Upper lobe of left lung (tissue), 6 donors: Measurements from ENCODE around the gene ITSN2. TPM values are rescaled to one million over a fixed set of nuclear protein-coding genes. Genes with fewer than 3 reads are reported as not detected.

Experiments
- ATAC-seq, 2 donors: fragments of 200-7000 bp; cut with Tn5 transposase; one replicate each; pipeline ENCODE4 v1.9.1; 2022; ENCODE audit warnings: mild to moderate bottlenecking in 2 of 2, moderate library complexity in 2 of 2; ENCODE audit not compliant: low FRiP score in 2 of 2
- DNase-seq, 2 donors: peaks; one replicate each; pipeline ENCODE4 v3.0.0-alpha.2; 2019 to 2020
- H3K27ac ChIP-seq, 4 donors: fragments of 200-600 bp; sonication (generic); one replicate each; pipeline ENCODE4 v1.5.1; 2016 to 2019
- H3K27me3 ChIP-seq, 4 donors: fragments of 200-600 bp; sonication (generic); one replicate each; pipeline ENCODE4 v1.5.1; 2017 to 2019
- H3K36me3 ChIP-seq, 4 donors: fragments of 200-600 bp; sonication (generic); one replicate each; pipeline ENCODE4 v1.5.1; 2016 to 2019
- H3K4me1 ChIP-seq, 4 donors: fragments of 200-600 bp; sonication (generic); one replicate each; pipeline ENCODE4 v1.5.1; 2018 to 2019
- H3K4me3 ChIP-seq, 4 donors: fragments of 200-600 bp; sonication (generic); one replicate each; pipeline ENCODE4 v1.5.1; 2017 to 2019; ENCODE audit warnings: mild to moderate bottlenecking in 2 of 4, moderate library complexity in 1 of 4
- H3K9me3 ChIP-seq, 4 donors: fragments of 200-600 bp; sonication (generic); one replicate each; pipeline ENCODE4 v1.5.1; 2018 to 2019
- EP300 ChIP-seq, 4 donors: sonication (generic); formaldehyde crosslinking; IDR thresholded peaks; one replicate each; pipeline ENCODE4 v1.5.1; 2017; ENCODE audit warnings: antibody characterized with exemption in 4 of 4, control low read depth in 2 of 4
- POLR2A ChIP-seq, 4 donors: fragments of 450-650 bp; IDR thresholded peaks; one replicate each; pipeline ENCODE4 v1.5.1; 2016 to 2017; ENCODE audit warnings: antibody characterized with exemption in 4 of 4, mild to moderate bottlenecking in 2 of 4
- POLR2AphosphoS5 ChIP-seq, 2 donors: sonication (generic); formaldehyde crosslinking; IDR thresholded peaks; one replicate each; pipeline ENCODE4 v1.5.1; 2017; ENCODE audit warnings: antibody characterized with exemption in 2 of 2
- WGBS, 2 donors: methylation state at CpG; one replicate each; pipeline ENCODE4 v1.1.5; 2017 to 2018; 5-methylcytosine and 5-hydroxymethylcytosine counted together
- total RNA-seq, 6 donors: library from RNA; depleted of rRNA in 4 of 6; stranded (reverse); fragments of >200 nt in 4 of 6; gene quantifications; one replicate each; pipeline versions ENCODE4 v1.1.0 to v1.2.1, GENCODE V29; 2016 to 2021
- TF ChIP-seq, protein P1 (sequence below), 6 experiments: fragments of 450-650 bp in 4 of 6; fragments of 200-600 bp in 2 of 6; sonication (generic) in 2 of 6; IDR thresholded peaks; one replicate each; pipeline ENCODE4 v1.5.1; 2016 to 2019; ENCODE audit warnings: antibody characterized with exemption in 6 of 6
- donor health status: DM: no; HTN: no; CAD: no; lungs with moderate emphysema.
- donor health status: DM: no; HTN: yes; CAD: no; lungs with severe emphysema.

The ITSN2 gene
- total RNA-seq, 6 donors from 2014 or later = 73.4 to 119 (median 91.3) TPM

DNA sequence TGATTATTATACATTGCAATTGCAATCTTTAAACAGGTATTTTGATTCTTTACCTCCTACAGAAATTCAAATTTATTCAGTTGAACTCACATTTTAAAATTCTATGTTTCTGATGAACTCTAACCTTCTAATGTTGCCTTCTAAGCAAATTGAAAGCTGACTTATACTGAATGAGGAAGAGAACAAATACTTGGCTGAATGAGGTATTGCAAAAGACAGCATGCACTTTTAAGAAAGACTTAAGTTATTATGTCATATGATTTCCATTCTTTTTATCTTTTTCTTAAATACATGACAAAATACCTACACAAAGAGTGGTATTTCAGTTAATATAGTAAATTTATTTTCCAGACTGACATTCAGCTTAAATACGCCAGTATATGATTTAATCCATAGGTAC lies 120.8 kb downstream of the ITSN2 start:
- no peak for ATAC-seq
- Histone ChIP-seq H3K4me1 (peaks cover 0 to 13% (median 2%) of the 10 kb centered on the region in 4 donors), H3K9me3 (no peaks in the 10 kb centered on the region), H3K27me3 (no peaks in the 10 kb centered on the region), H3K4me3 (no peak overlapping the region), H3K36me3 (peaks cover 0 to 36% (median 3%) of the 10 kb centered on the region in 4 donors), H3K27ac (no peak overlapping the region)
- TF ChIP-seq POLR2AphosphoS5 (IDR thresholded peaks at IDR 0.05) = no peak
- no peak for TF ChIP-seq EP300 (IDR thresholded peaks at IDR 0.05)
- TF ChIP-seq, protein P1, sequence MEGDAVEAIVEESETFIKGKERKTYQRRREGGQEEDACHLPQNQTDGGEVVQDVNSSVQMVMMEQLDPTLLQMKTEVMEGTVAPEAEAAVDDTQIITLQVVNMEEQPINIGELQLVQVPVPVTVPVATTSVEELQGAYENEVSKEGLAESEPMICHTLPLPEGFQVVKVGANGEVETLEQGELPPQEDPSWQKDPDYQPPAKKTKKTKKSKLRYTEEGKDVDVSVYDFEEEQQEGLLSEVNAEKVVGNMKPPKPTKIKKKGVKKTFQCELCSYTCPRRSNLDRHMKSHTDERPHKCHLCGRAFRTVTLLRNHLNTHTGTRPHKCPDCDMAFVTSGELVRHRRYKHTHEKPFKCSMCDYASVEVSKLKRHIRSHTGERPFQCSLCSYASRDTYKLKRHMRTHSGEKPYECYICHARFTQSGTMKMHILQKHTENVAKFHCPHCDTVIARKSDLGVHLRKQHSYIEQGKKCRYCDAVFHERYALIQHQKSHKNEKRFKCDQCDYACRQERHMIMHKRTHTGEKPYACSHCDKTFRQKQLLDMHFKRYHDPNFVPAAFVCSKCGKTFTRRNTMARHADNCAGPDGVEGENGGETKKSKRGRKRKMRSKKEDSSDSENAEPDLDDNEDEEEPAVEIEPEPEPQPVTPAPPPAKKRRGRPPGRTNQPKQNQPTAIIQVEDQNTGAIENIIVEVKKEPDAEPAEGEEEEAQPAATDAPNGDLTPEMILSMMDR (IDR thresholded peaks at IDR 0.05) = no peak
- no peak for TF ChIP-seq POLR2A (IDR thresholded peaks at IDR 0.05)
- WGBS, 2 donors = 89 to 100% methylated on average over 1 of the region's 1 CpG
- DNase-seq = no peak

DNA sequence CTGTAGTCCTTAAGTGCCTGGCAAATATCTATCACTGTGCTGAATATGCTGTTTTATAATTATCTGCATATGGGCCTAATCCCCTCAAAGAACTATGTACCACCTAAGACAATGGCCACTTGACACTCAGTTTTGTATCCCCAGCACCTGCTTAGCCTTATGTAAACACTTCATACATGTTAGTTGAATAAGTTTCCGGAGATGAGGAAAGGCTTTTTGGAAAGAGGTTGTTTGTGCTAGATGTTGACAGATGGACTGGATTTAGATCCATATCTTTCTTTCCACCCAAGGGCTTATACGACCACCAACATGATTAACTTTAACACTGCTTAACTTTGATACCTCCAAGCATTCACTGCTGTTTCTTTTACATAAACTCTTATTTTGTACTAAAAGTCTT lies 122.2 kb downstream of the ITSN2 start:
- peaks cover 0 to 13% (median 2%) of the 10 kb centered on the region in 4 donors for H3K4me1 ChIP-seq
- 47 to 61% methylated on average over 2 of the region's 2 CpGs for WGBS, 2 donors
- no peak for DNase-seq

DNA sequence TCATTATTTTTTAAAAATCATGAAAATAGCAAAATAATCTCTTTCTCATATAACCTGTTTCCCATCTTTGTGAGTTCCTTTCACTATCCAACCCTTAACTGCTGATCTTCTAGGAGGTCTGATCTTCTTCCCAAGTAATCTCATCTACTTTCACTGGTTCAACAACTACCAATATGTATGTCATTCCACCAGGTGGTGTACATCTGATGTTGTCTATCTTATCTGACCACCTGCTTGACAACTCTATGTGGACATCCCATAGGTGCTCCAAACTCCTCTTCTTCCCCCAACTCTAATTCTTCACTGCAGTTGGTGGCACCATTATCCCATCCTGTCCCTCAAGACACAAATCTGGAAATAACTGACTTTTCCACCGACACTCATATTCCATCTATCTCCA lies 123.0 kb downstream of the ITSN2 start:
- H3K4me3 ChIP-seq = no peak overlapping the region
- no peak for TF ChIP-seq POLR2AphosphoS5 (IDR thresholded peaks at IDR 0.05)
- TF ChIP-seq POLR2A (IDR thresholded peaks at IDR 0.05) = no peak
- no peak for TF ChIP-seq EP300 (IDR thresholded peaks at IDR 0.05)
- TF ChIP-seq, protein P1 (IDR thresholded peaks at IDR 0.05) = no peak
- H3K27me3 ChIP-seq = no peaks in the 10 kb centered on the region
- no peak for DNase-seq
- WGBS, 2 donors = 90 to 100% methylated on average over 1 of the region's 1 CpG
- no peak overlapping the region for H3K27ac ChIP-seq
- ATAC-seq = no peak
- peaks cover 0 to 13% (median 2%) of the 10 kb centered on the region in 4 donors for H3K4me1 ChIP-seq
- H3K9me3 ChIP-seq = no peaks in the 10 kb centered on the region
- H3K36me3 ChIP-seq = peaks cover 0 to 19% (median 0%) of the 10 kb centered on the region in 4 donors

More for the DNA sequence above, 122.2 kb downstream of the ITSN2 start:
- peaks cover 0 to 27% (median under 1%) of the 10 kb centered on the region in 4 donors for H3K36me3 ChIP-seq
- H3K9me3 ChIP-seq = no peaks in the 10 kb centered on the region
- no peaks in the 10 kb centered on the region for H3K27me3 ChIP-seq
- TF ChIP-seq POLR2A (IDR thresholded peaks at IDR 0.05) (no peak), POLR2AphosphoS5 (IDR thresholded peaks at IDR 0.05) (no peak), EP300 (IDR thresholded peaks at IDR 0.05) (no peak)
- TF ChIP-seq, protein P1 (IDR thresholded peaks at IDR 0.05) = no peak
- no peak for ATAC-seq
- no peak overlapping the region for H3K4me3 ChIP-seq
- H3K27ac ChIP-seq = no peak overlapping the region

DNA sequence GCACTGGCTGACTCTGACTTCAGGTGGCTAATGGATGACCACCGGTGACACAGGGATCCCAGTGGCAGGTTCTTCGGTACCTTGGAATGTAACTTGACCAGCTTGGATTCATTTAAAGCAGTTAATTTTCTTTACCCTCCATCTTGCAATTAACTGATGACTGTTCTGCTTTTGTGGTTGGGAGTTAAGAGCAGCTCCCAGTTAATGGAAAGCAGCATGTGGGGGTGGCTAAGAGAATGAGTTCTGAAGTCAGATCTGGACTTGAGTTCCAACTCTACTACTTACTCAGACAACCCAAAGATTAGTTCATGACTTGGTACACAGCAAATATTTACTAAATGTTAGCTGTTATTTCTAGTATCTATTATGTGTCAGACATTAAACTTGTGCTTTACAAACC lies 127.0 kb downstream of the ITSN2 start:
- no peak for ATAC-seq
- Histone ChIP-seq H3K27ac (no peak overlapping the region), H3K36me3 (peaks cover 0 to 6% (median 0%) of the 10 kb centered on the region in 4 donors), H3K4me3 (no peak overlapping the region), H3K4me1 (peaks cover 0 to 8% (median 4%) of the 10 kb centered on the region in 4 donors), H3K27me3 (no peaks in the 10 kb centered on the region), H3K9me3 (no peaks in the 10 kb centered on the region)
- DNase-seq = no peak
- 94 to 100% methylated on average over 2 of the region's 2 CpGs for WGBS, 2 donors
- TF ChIP-seq POLR2AphosphoS5 (IDR thresholded peaks at IDR 0.05) (no peak), POLR2A (IDR thresholded peaks at IDR 0.05) (no peak), EP300 (IDR thresholded peaks at IDR 0.05) (no peak)
- TF ChIP-seq, protein P1 (IDR thresholded peaks at IDR 0.05) = no peak

DNA sequence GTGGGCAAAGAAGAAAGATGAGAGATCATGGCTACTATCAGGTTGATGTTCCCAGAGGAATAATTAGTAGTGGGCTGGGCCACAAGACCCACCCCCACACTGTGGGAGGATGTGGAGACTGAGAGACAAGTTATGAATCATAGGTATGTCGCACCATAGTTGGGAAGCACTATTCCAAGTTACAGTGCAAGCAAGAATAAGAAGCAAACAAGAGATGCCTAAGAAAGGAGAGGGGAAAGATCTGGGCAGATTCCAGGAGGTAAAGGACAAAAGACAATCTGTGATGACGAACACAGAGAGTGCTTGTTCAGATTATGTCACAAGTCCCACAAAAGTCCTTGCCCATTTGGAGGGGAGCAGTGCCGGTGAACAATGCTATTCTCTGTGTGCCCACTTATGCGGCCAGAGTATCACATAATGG lies 128.9 kb downstream of the ITSN2 start:
- Histone ChIP-seq H3K4me3 (no peak overlapping the region), H3K27ac (no peak overlapping the region), H3K27me3 (no peaks in the 10 kb centered on the region), H3K4me1 (peaks cover 0 to 6% (median 1%) of the 10 kb centered on the region in 4 donors), H3K36me3 (peaks cover 0 to 8% (median 0%) of the 10 kb centered on the region in 4 donors), H3K9me3 (no peaks in the 10 kb centered on the region)
- TF ChIP-seq, protein P1 (IDR thresholded peaks at IDR 0.05) = no peak
- TF ChIP-seq POLR2A (IDR thresholded peaks at IDR 0.05) = no peak
- TF ChIP-seq POLR2AphosphoS5 (IDR thresholded peaks at IDR 0.05) = no peak
- TF ChIP-seq EP300 (IDR thresholded peaks at IDR 0.05) = no peak
- ATAC-seq (no peak), DNase-seq (no peak)
- WGBS, 2 donors = 75 to 83% methylated on average over 4 of the region's 4 CpGs
